DOHH2 (cell line): ENCODE data around the gene FBXL17.

Experiments used
- CTCF ChIP-seq: fragments of 200-600 bp; sonication (generic); IDR thresholded peaks from one replicate; pipeline ENCODE4 v1.5.1; 2014; ENCODE audit warnings: antibody characterized with exemption, mild to moderate bottlenecking, low read depth, low read length; ENCODE audit not compliant: poor library complexity, severe bottlenecking
- EZH2phosphoT487 ChIP-seq: fragments of 200-600 bp; sonication (generic); IDR thresholded peaks from 2 replicates; pipeline ENCODE4 v1.6.1; 2017; ENCODE audit warnings: borderline replicate concordance, mild to moderate bottlenecking, antibody characterized with exemption, low read length, moderate library complexity, mixed read lengths

GRCh38 chr5:107958432-107958831 lies 423.5 kb downstream of the FBXL17 start:
- TF ChIP-seq CTCF = no peak
- TF ChIP-seq EZH2phosphoT487 = no peak
